Activated naive CD4-positive, alpha-beta T cell treated with anti-CD3 and anti-CD28 coated beads, Interleukin-2, amount 50 U/mL, for 72 hours (primary cell): ENCODE data around the gene KRTAP10-10. TPM values are rescaled to one million over a fixed set of nuclear protein-coding genes. Genes with fewer than 3 reads are reported as not detected.
"Not testable (repeated sequence)": the region's sequence is repeated elsewhere in the genome, so short reads cannot be mapped to it uniquely, and the experiment has no call there.

Experiments used
- ATAC-seq, 2 donors: fragments of 150-1000 bp; cut with Tn5 transposase; 2 replicates each; pipeline ENCODE4 v1.10.0; 2021; ENCODE audit warnings: mild to moderate bottlenecking in 2 of 2, moderate library complexity in 2 of 2
- DNase-seq, 2 donors: peaks; one replicate each; pipeline ENCODE4 v3.0.0; 2021 to 2022; ENCODE audit warnings: low spot score in 2 of 2
- H3K27ac Mint-ChIP-seq, 2 donors: one replicate each; pipeline ENCODE4 v1.8.0; 2022; ENCODE audit warnings: mild to moderate bottlenecking in 2 of 2, mixed read lengths in 2 of 2
- H3K36me3 Mint-ChIP-seq, 2 donors: one replicate each; pipeline ENCODE4 v1.8.0; 2022; ENCODE audit warnings: mixed read lengths in 2 of 2
- H3K9me3 Mint-ChIP-seq, 2 donors: one replicate each; pipeline ENCODE4 v1.8.0; 2022; ENCODE audit warnings: mixed read lengths in 2 of 2
- total RNA-seq, 2 donors: library from RNA; stranded (reverse); gene quantifications; one replicate each; pipeline ENCODE4 v1.2.3, GENCODE V29; 2022

The KRTAP10-10 gene
- total RNA-seq, 2 donors from 2014 or later: not detected

DNA sequence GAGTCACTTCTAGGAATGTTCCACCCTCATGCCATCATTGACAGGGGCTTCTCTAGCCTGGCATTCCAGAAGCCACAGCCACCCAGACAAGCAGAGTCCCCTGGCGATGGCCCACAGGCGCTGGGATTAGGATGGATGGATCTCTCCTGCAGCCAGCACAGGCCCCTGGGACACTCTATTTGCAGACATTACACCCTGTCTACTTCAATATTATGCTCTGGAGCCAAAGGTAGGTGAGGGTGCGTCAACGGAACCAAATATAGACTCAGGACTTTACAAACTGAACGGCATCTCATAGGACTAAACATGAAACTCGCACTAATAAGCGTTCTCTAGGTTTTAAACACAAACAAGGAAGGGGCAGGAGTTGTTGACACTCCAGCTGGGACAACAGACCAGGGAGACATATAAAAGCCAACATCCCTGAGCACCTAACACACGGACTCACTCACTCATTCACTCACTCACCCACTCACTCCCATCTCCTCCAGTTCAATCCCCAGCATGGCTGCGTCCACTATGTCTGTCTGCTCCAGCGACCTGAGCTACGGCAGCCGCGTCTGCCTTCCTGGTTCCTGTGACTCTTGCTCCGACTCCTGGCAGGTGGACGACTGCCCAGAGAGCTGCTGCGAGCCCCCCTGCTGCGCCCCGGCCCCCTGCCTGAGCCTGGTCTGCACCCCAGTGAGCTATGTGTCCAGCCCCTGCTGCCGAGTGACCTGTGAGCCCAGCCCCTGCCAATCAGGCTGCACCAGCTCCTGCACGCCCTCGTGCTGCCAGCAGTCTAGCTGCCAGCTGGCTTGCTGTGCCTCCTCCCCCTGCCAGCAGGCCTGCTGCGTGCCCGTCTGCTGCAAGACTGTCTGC is 36.8 kb upstream of the KRTAP10-10 start, which contains the start of gene KRTAP10-7:
Gene KRTAP10-7 (plus strand): TSS at position 480 of the 861 bp plus-strand sequence. CDS start 25 bp downstream, at position 505.
- not testable (repeated sequence) for H3K36me3 Mint-ChIP-seq, H3K27ac Mint-ChIP-seq, H3K9me3 Mint-ChIP-seq, ATAC-seq
- peak in 1 of 2 donors; percentile 31 for DNase-seq

DNA sequence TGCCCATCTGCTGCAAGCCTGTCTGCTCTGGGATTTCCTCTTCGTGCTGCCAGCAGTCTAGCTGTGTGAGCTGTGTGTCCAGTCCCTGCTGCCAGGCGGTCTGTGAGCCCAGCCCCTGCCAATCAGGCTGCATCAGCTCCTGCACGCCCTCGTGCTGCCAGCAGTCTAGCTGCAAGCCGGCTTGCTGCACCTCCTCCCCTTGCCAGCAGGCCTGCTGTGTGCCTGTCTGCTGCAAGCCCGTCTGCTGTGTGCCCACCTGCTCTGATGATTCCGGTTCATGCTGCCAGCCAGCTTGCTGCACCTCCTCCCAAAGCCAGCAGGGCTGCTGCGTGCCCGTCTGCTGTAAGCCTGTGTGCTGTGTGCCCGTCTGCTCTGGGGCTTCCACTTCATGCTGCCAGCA is 36.1 kb upstream of the KRTAP10-10 start:
- DNase-seq, H3K9me3 Mint-ChIP-seq, H3K27ac Mint-ChIP-seq, H3K36me3 Mint-ChIP-seq, ATAC-seq: not testable (repeated sequence)

DNA sequence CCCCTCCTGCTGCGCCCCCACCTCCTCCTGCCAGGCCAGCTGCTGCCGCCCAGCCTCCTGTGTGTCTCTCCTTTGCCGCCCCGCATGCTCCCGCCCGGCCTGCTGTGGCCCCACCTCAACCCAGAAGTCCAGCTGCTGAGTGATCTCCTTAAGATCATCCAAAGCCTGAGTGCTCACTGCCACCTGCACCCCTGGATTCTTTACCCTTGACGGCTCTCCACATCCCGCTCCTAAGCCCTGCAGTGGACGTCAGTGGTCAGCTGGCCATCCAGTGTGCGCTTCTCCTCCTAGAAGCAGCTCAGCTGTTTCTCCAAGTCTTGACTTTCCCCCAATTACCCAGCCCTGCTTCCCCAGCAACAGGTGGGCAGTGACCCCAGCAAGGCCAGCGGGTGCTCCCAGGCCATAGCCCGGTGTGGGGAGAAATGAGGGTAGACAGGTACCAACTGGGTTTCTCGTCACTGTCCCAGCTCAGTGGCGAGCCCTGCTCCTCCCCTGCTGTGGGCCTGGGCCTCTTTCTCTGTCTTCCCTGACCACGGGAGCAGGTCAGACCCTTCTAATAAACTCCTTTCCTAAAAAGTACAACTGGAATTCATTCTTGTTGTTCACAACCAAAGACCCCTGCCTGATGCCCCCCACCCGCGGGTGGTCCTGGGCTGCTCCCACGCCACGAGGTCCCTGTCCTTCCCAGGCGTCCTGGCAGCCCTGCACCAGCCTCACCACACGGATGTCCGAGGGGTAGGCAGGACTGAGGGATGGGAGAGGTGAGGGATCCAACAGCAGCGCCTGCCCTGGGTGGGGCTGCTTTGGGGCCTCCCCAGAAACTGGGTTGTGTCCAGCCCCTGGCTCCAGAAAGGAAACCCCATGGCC is 35.3 kb upstream of the KRTAP10-10 start:
- Mint-ChIP-seq H3K9me3 (peaks cover 5 to 8% of the 10 kb centered on the region in 2 donors), H3K36me3 (peaks cover 0 to 5% of the 10 kb centered on the region in 2 donors), H3K27ac (peak overlapping the region in 1 of 2 donors; percentile 63)
- no peak for ATAC-seq
- DNase-seq: no peak

DNA sequence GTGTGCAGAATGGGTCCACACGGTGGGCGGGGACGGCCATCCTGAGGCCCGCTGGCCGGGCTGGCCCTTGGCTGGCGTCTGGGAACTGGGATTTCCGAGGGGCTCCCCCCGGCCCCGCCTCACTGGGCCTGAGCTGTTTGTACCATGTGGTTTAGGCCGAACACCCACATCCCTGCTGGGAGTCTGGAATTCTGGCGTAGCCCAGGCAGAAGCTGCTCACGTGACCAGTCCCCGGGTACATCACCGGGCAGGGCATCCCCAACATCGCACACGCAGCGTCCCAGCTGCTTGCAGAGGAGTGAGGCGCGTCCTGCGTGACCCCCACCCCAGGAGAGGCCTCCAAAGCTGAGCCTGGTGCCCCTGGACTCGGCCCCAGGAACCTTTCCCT is 34.7 kb upstream of the KRTAP10-10 start:
- H3K27ac Mint-ChIP-seq: no peak overlapping the region
- H3K36me3 Mint-ChIP-seq: peaks cover 0 to 5% of the 10 kb centered on the region in 2 donors
- ATAC-seq (no peak), DNase-seq (no peak)
- H3K9me3 Mint-ChIP-seq: peaks cover 5 to 8% of the 10 kb centered on the region in 2 donors

DNA sequence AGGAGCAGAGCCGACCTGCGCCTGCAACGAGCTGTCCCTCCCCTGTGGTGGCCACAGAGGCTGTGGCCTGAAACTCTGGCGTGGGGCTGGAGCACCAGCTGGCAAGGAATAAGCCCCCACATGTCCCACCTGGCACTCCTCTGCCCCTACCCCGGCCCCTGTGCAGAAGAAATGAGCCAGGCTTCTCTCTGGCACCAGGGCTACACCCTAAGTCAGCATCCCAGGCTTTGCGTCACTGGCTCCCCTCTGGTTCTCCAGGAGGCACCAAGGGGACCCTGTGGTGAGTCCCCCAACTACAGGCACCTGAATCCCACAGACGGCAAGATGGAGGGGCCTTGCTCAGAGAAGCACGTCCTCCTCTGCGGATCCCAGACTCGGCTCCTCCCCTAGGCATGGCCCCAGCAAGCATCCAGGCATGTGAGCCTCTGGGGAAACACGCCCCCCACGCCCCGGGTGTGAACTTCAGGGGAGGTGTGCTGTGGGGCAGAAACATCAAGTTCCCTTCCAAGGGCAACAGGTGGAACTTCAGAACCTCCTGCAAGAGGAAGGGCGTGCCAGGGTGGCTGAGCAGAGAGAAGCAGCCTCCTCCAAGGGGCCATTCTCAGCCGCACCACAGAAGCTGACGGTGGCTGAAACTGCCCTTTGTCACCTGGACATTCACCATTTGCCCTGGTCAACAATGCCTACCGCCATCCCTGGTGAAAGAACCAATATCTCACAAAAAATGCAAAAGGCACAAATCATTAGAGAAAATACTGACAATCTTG is 33.9 kb upstream of the KRTAP10-10 start:
- no peak for ATAC-seq
- peaks cover 0 to 5% of the 10 kb centered on the region in 2 donors for H3K36me3 Mint-ChIP-seq
- peaks cover 4 to 5% of the 10 kb centered on the region in 2 donors for H3K9me3 Mint-ChIP-seq
- no peak overlapping the region for H3K27ac Mint-ChIP-seq
- DNase-seq: peak in 1 of 2 donors; percentile 30

DNA sequence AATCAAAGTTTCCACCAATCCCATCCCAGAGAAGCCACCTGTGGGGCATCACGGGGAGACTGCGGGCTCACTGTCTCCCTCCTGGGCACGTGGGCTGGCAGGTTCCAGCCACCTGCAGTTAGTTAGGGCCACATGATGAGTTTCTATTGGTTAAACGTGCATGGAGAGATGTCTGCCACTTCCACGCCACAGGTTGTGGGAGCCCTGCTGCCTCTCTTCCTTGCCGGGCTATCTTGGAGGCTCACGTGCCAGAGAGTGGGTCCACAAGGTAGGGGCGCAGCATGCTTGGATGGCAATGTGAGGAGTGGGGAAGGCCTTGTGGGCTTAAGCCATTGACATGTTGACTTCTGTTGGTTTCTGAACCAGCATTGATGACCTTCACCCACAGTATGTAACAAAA is 33.2 kb upstream of the KRTAP10-10 start:
- no peak overlapping the region for H3K27ac Mint-ChIP-seq
- no peak for ATAC-seq
- H3K36me3 Mint-ChIP-seq: peaks cover 3 to 4% of the 10 kb centered on the region in 2 donors
- H3K9me3 Mint-ChIP-seq: peaks cover 2 to 6% of the 10 kb centered on the region in 2 donors
- DNase-seq: no peak

DNA sequence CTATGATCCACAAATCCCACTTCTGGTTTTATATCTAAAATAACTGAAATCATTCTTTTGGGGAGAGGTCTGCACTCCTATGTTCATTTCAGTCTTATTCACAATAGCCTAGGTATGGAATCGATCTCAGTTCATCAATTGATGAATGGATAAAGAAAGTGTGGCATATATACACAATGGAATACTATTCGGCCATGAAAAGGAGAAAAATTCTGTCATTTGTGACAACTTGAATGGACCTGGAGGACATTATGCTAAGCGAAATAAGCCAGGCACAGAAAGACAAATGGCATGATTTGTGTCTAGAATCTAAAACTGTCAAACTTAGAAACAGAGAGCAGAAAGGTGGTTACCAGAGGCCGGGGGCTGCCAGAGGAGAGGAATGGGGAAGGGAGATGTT is 30.7 kb upstream of the KRTAP10-10 start:
- Mint-ChIP-seq H3K36me3 (peaks cover 24 to 29% of the 10 kb centered on the region in 2 donors), H3K27ac (no peak overlapping the region)

DNA sequence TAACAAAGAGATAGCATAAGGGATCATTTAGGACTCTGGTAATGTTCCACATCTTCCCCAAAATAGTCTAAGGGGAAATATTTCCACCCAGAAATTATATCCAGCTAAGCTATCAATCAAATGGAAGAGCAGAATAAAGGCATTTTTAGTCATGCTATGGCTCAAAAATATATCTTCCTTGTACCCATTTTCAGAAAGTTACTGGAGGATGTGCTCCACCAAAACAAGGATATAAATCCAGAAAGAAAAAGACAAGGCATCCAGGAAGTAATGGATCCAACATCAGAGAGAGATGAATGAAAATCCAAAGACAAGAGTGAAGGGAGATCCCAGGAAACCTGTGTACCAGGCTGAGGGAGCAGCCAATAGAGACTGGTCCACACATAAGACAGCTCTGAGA is 28.0 kb upstream of the KRTAP10-10 start:
- H3K27ac Mint-ChIP-seq: no peak overlapping the region
- H3K36me3 Mint-ChIP-seq: peaks cover 24 to 29% of the 10 kb centered on the region in 2 donors
- ATAC-seq (no peak), DNase-seq (no peak)
- peaks cover 21 to 27% of the 10 kb centered on the region in 2 donors for H3K9me3 Mint-ChIP-seq

More for the DNA sequence above, 30.7 kb upstream of the KRTAP10-10 start:
- H3K9me3 Mint-ChIP-seq: peaks cover 18 to 26% of the 10 kb centered on the region in 2 donors
- no peak for ATAC-seq
- DNase-seq: no peak

DNA sequence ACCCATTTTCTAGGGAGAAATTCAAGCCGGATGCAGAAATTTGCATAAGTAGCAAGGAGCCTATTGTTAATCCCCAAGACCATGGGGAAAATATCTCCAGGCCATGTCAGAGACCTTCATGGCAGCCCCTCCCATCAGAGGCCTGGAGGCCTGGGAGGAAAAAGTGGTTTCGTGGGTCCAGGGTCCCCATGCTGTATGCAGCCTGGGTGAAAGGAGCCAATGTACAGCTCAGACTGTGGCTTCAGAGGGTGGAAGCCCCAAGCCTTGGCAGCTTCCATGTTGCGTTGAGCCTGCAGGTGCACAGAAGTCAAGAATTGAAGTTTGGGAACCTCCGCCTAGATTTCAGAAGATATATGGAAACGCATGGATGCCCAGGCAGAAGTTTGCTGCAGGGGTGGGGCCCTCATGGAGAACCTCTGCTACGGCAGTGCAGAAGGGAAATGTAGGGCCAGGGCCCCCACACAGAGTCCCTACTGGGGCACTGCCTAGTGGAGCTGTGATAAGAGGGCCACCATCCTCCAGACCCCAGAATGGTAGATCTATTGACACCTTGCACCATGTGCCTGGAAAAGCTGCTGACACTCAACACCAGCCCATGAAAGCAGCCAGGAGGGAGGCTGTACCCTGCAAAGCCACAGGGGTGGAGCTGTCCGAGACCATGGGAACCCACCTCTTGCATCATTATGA is 26.9 kb upstream of the KRTAP10-10 start:
- peaks cover 21 to 27% of the 10 kb centered on the region in 2 donors for H3K9me3 Mint-ChIP-seq
- peaks cover 24 to 29% of the 10 kb centered on the region in 2 donors for H3K36me3 Mint-ChIP-seq
- not testable (repeated sequence) for ATAC-seq, H3K27ac Mint-ChIP-seq, DNase-seq

DNA sequence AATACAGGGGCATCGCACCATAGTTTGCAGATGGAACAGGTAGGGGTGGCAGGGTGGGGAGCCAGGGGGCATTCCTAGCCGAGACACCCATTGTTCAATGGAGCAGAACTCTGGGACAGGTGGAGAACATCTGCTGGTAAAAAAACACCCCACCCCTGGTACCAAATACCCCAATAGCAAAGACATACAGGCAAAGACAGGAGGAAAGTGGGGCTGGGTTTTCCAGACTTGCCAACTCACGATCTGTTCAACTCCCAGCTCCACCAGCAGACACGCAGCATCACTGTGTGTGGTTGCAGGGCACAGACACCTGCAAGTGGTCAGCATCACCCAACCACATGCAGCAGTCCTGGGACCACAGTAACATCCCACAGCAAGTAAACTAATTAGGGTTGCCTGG is 25.6 kb upstream of the KRTAP10-10 start:
- DNase-seq (no peak), ATAC-seq (no peak)
- peaks cover 21 to 23% of the 10 kb centered on the region in 2 donors for H3K9me3 Mint-ChIP-seq

DNA sequence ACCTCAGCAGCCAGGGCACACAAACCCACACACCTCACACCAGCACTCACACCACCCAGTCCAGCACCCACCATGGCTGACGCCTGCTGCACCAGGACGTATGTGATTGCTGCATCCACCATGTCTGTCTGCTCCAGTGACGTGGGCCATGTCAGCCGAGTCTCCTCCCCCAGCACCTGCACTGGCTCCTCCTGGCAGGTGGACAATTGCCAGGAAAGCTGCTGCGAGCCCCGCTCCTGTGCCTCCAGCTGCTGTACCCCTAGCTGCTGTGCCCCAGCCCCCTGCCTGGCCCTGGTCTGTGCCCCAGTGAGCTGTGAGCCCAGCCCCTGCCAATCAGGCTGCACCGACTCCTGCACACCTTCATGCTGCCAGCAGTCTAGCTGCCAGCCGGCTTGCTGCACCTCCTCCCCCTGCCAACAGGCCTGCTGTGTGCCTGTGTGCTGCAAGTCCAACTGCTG is 25.1 kb upstream of the KRTAP10-10 start, which contains the start of gene KRTAP10-8:
Gene KRTAP10-8 (plus strand): TSS at position 51 of the 458 bp plus-strand sequence. CDS start 22 bp downstream, at position 73.
- H3K27ac Mint-ChIP-seq: no peak within 1 kb of the TSS
- ATAC-seq (no peak), DNase-seq (no peak)
- H3K36me3 Mint-ChIP-seq: peaks cover 24 to 29% of the 10 kb centered on the region in 2 donors
- H3K9me3 Mint-ChIP-seq: peaks cover 21 to 23% of the 10 kb centered on the region in 2 donors

More for the DNA sequence above, 25.6 kb upstream of the KRTAP10-10 start:
- no peak overlapping the region for H3K27ac Mint-ChIP-seq
- H3K36me3 Mint-ChIP-seq: peaks cover 24 to 29% of the 10 kb centered on the region in 2 donors

DNA sequence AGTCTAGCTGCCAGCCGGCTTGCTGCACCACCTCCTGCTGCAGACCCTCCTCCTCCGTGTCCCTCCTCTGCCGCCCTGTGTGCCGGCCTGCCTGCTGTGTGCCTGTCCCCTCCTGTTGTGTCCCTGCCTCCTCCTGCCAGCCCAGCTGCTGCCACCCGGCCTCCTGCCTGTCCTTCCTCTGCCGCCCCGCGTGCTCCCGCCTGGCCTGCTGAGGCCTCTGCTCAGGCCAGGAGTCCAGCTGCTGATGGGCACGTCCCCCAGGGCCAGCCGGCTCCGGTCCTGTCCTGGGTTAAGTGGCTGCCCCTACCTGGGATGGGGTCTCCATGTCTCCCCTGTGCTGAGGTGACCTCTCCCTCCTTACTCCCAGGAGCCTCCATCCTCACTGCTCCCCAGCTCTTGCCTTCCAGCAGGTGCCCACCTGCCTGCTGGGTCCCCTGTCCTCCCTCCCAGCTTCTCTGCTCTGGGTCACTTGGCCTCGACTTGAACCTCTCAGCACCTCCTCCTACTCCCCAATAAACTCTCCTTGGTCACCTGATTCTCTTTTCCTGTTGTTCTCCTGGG is 24.4 kb upstream of the KRTAP10-10 start:
- peaks cover 21 to 23% of the 10 kb centered on the region in 2 donors for H3K9me3 Mint-ChIP-seq
- H3K27ac Mint-ChIP-seq: no peak overlapping the region
- H3K36me3 Mint-ChIP-seq: peaks cover 24 to 29% of the 10 kb centered on the region in 2 donors
- DNase-seq: no peak
- ATAC-seq: no peak

DNA sequence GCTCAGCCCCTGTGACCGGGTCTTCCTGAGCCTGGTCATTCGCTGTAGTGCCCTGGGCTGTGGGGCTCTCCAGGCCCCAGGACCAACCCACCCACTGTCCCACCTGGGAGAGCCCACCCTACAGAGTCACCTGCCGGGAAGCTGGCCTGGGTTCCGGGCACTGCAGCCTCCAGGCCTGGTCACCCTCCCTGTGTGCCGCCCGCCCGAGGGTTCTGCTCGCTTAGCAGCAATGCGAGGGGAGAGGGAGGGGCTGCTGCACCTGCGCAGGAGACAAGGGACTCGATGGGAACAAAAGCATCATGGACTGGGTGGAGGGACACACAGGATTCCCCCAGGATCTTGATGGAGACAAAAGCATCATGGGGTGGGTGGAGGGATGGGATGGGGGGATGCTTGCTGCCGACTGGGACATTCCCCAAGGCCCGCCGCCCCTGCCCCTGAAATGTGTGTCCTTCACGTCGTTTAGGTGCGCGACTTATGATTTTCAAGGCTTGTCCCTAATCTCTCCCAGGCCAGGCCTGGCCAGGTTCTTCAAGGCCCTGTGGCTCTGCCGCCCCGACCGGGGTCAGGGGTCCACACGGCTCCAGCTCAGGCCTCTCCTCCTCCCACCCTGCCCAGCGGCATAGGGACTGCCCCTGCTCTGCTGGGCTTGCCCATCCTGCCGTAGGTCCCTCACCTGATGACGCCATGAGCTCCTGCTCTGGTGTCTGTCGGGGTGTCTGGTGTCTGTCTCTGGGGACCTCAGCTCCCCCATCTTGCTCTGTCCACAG is 23.6 kb upstream of the KRTAP10-10 start:
- ATAC-seq: no peak
- Mint-ChIP-seq H3K27ac (no peak overlapping the region), H3K9me3 (peaks cover 23 to 26% of the 10 kb centered on the region in 2 donors), H3K36me3 (peaks cover 29 to 36% of the 10 kb centered on the region in 2 donors)
- DNase-seq: no peak

DNA sequence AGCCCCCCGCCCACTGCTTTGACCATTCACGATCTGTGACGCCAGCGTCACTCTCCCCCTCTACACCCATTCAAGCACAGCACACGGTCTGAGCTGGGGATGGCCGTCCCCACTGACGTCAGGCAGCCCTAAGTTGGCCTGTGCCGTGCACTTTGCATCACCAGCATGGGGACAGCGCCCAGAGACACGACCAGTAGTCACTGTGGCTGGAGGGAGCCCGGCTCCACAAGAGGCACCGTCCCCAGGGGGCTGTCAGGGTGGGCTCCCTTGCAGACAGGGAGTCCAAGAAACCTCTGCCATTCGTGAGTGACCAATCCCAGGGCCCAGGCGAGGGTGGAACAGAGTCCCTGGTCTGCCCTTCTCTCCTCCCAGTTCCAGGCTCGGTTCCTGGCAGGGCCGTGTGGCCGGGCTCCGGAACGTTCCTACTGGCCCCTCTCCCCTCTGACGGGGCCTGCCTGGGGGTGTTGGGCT is 23.0 kb upstream of the KRTAP10-10 start:
- ATAC-seq (no peak), DNase-seq (no peak)
- Mint-ChIP-seq H3K36me3 (peaks cover 30 to 37% of the 10 kb centered on the region in 2 donors), H3K27ac (no peak overlapping the region), H3K9me3 (peaks cover 24 to 27% of the 10 kb centered on the region in 2 donors)
